Gastrocnemius medialis (tissue), 4 donors: ENCODE data around the gene PHF21B.

Source experiments
- CTCF ChIP-seq, 5 experiments: fragments of 450-650 bp in 3 of 5; fragments of 200-600 bp in 2 of 5; sonication (generic) in 2 of 5; IDR thresholded peaks in 4 of 5; conservative IDR thresholded peaks in 1 of 5; 1 replicate in 4 of 5; 2 replicates in 1 of 5; pipeline ENCODE4 v1.5.1; 2016 to 2019; ENCODE audit warnings: antibody characterized with exemption in 5 of 5, mild to moderate bottlenecking in 3 of 5, moderate library complexity in 3 of 5
- POLR2A ChIP-seq, 2 donors: fragments of 450-650 bp; IDR thresholded peaks; one replicate each; pipeline ENCODE4 v1.6.1; 2017; ENCODE audit warnings: antibody characterized with exemption in 2 of 2, mild to moderate bottlenecking in 2 of 2, moderate library complexity in 2 of 2

- no peak for TF ChIP-seq CTCF (IDR thresholded peaks at IDR 0.05 in 4 of 5, conservative IDR thresholded peaks at IDR 0.05 in 1 of 5)
- no peak for TF ChIP-seq POLR2A (IDR thresholded peaks at IDR 0.05)
These were observed 13.6 kb upstream of the PHF21B start for GRCh38 chr22:45023431-45023830.
